GM12878 (cell line): ENCODE data around the gene CLN6. TPM values are rescaled to one million over a fixed set of nuclear protein-coding genes. Genes with fewer than 3 reads are reported as not detected.

ENCODE experiments used
- ATAC-seq: fragments of 200-7000 bp; cut with Tn5 transposase; 3 replicates; pipeline ENCODE4 v1.9.1; 2020; ENCODE audit warnings: mild to moderate bottlenecking, moderate library complexity
- BruUV-seq: library from RNA; stranded (reverse); fragments of 400-500 nt; replicated peaks from 2 replicates; lab custom pipeline; 2021; lab: Mats Ljungman, UMichigan
- CTCF ChIA-PET: fragments of 300-600 bp; sonication (Branson Sonifier 250); formaldehyde crosslinking; extraction: SDS; loops from one replicate; lab custom pipeline; 2021; ENCODE audit warnings: inconsistent platforms; lab: Yijun Ruan, JAX
- POLR2A ChIA-PET: fragments of 350-600 bp; formaldehyde crosslinking; extraction: SDS; loops from one replicate; lab custom pipeline; 2021; ENCODE audit warnings: inconsistent platforms; lab: Charles Lee
- RAD21 ChIA-PET: fragments of 300-600 bp; sonication (Branson Sonifier 250); formaldehyde crosslinking; loops from one replicate; lab custom pipeline; 2023; ENCODE audit warnings: antibody characterized with exemption; ENCODE audit not compliant: unreplicated experiment; lab: Charles Lee
- SMC1A ChIA-PET: fragments of 300-600 bp; sonication (Branson Sonifier 250); formaldehyde crosslinking; loops from one replicate; lab custom pipeline; 2023; ENCODE audit not compliant: unreplicated experiment, uncharacterized antibody; lab: Charles Lee
- DNase-seq: peaks from one replicate; pipeline ENCODE4 v3.0.0-alpha.2; 2011; ENCODE audit warnings: low read depth, low spot score
- FAIRE-seq: peaks from 3 replicates; lab custom pipeline; 2011; peaks lifted over from hg19 to GRCh38; lab: Jason Lieb, UNC
- H2AFZ ChIP-seq: 2 replicates; pipeline ENCODE4 v1.6.0; 2011; ENCODE audit warnings: low read depth, low read length, control low read depth; ENCODE audit not compliant: control insufficient read depth
- H3K27ac ChIP-seq: 2 replicates; pipeline ENCODE4 v1.5.1; 2011; ENCODE audit warnings: control low read depth; ENCODE audit not compliant: control insufficient read depth, insufficient read depth
- H3K27me3 ChIP-seq, 2 experiments: replicated peaks in 1 of 2; 2 replicates each; pipeline versions ENCODE4 v1.6.0 to v1.6.1; 2011; ENCODE audit warnings: low read length in 1 of 2; ENCODE audit not compliant: control insufficient read depth in 2 of 2, insufficient read depth in 2 of 2
- H3K36me3 ChIP-seq, 2 experiments: 2 replicates each; pipeline ENCODE4 v1.5.1; 2011; ENCODE audit warnings: low read length in 1 of 2; ENCODE audit not compliant: control insufficient read depth in 2 of 2, insufficient read depth in 2 of 2
- H3K4me1 ChIP-seq: 2 replicates; pipeline ENCODE4 v1.6.1; 2011; ENCODE audit warnings: mild to moderate bottlenecking, low read length, moderate library complexity, mixed read lengths; ENCODE audit not compliant: control insufficient read depth, insufficient read depth
- H3K4me2 ChIP-seq: 2 replicates; pipeline ENCODE4 v1.6.0; 2011; ENCODE audit warnings: control low read depth; ENCODE audit not compliant: control insufficient read depth, insufficient read depth
- H3K4me3 ChIP-seq: fragments of 200-600 bp; sonication (generic); 2 replicates; pipeline ENCODE4 v1.5.1; 2016
- H3K79me2 ChIP-seq: 2 replicates; pipeline ENCODE4 v1.6.0; 2011; ENCODE audit warnings: low read length; ENCODE audit not compliant: control insufficient read depth, insufficient read depth
- H3K9ac ChIP-seq: 2 replicates; pipeline ENCODE4 v1.8.0; 2011; ENCODE audit warnings: low read length, control low read depth, mixed read lengths; ENCODE audit not compliant: control insufficient read depth, insufficient read depth
- H3K9me3 ChIP-seq: replicated peaks from 3 replicates; pipeline ENCODE4 v1.5.1; 2011; ENCODE audit warnings: mild to moderate bottlenecking, low read length; ENCODE audit not compliant: control insufficient read depth, insufficient read depth
- H4K20me1 ChIP-seq: 2 replicates; pipeline ENCODE4 v1.6.0; 2011; ENCODE audit not compliant: control insufficient read depth, insufficient read depth
- BACH1 ChIP-seq: fragments of 450-650 bp; IDR thresholded peaks from 2 replicates; pipeline ENCODE4 v1.6.1; 2017; ENCODE audit warnings: mild to moderate bottlenecking, borderline replicate concordance
- MYC ChIP-seq: IDR thresholded peaks from 2 replicates; pipeline ENCODE4 v1.6.1; 2011; ENCODE audit warnings: mild to moderate bottlenecking, low read length, moderate library complexity, inconsistent platforms; ENCODE audit not compliant: insufficient read depth, insufficient replicate concordance, insufficient read length, severe bottlenecking
- NRF1 ChIP-seq: conservative IDR thresholded peaks from 2 replicates; pipeline ENCODE4 v1.6.1; 2011; ENCODE audit warnings: mild to moderate bottlenecking, low read depth, low read length, improper control_type of control experiment
- POLR2A ChIP-seq: IDR thresholded peaks from 2 replicates; pipeline ENCODE4 v1.6.1; 2011; ENCODE audit warnings: low read depth, mild to moderate bottlenecking, low read length
- POLR2AphosphoS5 ChIP-seq: IDR thresholded peaks from 2 replicates; pipeline ENCODE4 v1.6.1; 2011; ENCODE audit warnings: mild to moderate bottlenecking, low read length, inconsistent platforms
- SRF ChIP-seq, 2 experiments: IDR thresholded peaks; 2 replicates each; pipeline ENCODE4 v1.6.1; 2011; ENCODE audit warnings: low read depth in 2 of 2, low read length in 2 of 2, mild to moderate bottlenecking in 1 of 2, moderate library complexity in 1 of 2
- WGBS: methylation state at CpG from one replicate; pipeline ENCODE4 v1.1.6; 2016; ENCODE audit warnings: low lambda C conversion rate; ENCODE audit not compliant: insufficient replicate concordance, insufficient coverage; ENCODE audit errors: missing lambda C conversion rate; 5-methylcytosine and 5-hydroxymethylcytosine counted together
- in situ Hi-C: fragments of 300-500 bp; cut with MboI; formaldehyde crosslinking; loops from 9 replicates; pipeline ENCODE4 v1.14.3; 2018; ENCODE audit warnings: mixed read lengths
- intact Hi-C: fragments of 100-400 bp; cut with micrococcal nuclease; formaldehyde crosslinking; loops from one replicate; pipeline ENCODE4 v1.14.2; 2022; ENCODE audit not compliant: unreplicated experiment
- polyA plus RNA-seq, 11 experiments: library from polyadenylated mRNA; depleted of rRNA in 4 of 11; unstranded in 6 of 11; stranded (reverse) in 5 of 11; fragments of >200 nt; fragmentation: Nextera tagmentation in 4 of 11; fragmentation: Illumina TruSeq in 1 of 11; extraction: Ambion mirVana in 4 of 11; extraction: Trizol in 1 of 11; gene quantifications; 1 replicate in 1 of 11; 2 replicates in 10 of 11; pipeline versions ENCODE4 v1.2.1 to v1.2.3, GENCODE V29; 2011 to 2016; ENCODE audit warnings: inconsistent platforms in 2 of 11, missing spikeins in 2 of 11, low read depth in 1 of 11
- total RNA-seq, 4 experiments: library from RNA; depleted of rRNA in 3 of 4; stranded (reverse); fragments of >200 nt in 3 of 4; fragmentation: Illumina TruSeq in 1 of 4; extraction: Trizol in 1 of 4; gene quantifications; 2 replicates each; pipeline versions ENCODE4 v1.2.1 to v1.2.3, GENCODE V29; 2013 to 2021
- TF ChIP-seq, protein P1 (sequence below): IDR thresholded peaks from 2 replicates; pipeline ENCODE4 v1.6.1; 2011; ENCODE audit warnings: mild to moderate bottlenecking, low read depth, low read length, moderate library complexity; ENCODE audit not compliant: insufficient replicate concordance
- TF ChIP-seq, protein P2 (sequence below): fragments of 450-650 bp; IDR thresholded peaks from 2 replicates; pipeline ENCODE4 v1.6.1; 2018; ENCODE audit warnings: mild to moderate bottlenecking, low read depth, moderate library complexity; ENCODE audit not compliant: partially characterized antibody

CLN6 gene
- total and polyA plus RNA-seq, 10 of the 15 experiments (the other 5 are each of a cell fraction or from before 2014, with no cell fraction given) = 0.74 to 69.0 (median 30.3) TPM

DNA sequence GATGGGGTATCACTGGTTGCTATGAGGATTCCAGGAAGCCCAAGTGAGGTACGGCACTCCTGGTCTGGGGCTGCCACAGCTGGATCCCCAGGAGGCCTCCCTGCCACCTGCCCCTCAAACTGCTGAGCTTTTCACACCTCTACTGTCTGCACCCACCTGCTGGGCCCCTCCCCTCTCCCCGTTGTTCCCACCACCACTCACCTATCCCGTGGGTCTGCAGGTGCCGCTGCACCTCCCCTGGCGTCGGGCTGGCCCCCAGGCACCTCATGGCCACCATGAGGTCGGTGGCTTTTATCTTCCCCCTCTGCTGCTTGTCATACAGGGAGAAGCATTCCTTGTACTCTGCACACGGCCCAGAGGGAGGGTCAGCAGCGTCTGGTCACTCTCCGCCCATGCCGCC lies 30.2 kb downstream of the CLN6 start (continued):
- TF ChIP-seq, protein P1, sequence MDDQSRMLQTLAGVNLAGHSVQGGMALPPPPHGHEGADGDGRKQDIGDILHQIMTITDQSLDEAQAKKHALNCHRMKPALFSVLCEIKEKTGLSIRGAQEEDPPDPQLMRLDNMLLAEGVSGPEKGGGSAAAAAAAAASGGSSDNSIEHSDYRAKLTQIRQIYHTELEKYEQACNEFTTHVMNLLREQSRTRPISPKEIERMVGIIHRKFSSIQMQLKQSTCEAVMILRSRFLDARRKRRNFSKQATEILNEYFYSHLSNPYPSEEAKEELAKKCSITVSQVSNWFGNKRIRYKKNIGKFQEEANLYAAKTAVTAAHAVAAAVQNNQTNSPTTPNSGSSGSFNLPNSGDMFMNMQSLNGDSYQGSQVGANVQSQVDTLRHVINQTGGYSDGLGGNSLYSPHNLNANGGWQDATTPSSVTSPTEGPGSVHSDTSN = no peak
- no peak for TF ChIP-seq NRF1
- TF ChIP-seq SRF (IDR thresholded peaks at IDR 0.05; ENCODE audit: low read depth in 2 of 2, low read length in 2 of 2) = no peak
- TF ChIP-seq MYC = no peak
- TF ChIP-seq, protein P2, sequence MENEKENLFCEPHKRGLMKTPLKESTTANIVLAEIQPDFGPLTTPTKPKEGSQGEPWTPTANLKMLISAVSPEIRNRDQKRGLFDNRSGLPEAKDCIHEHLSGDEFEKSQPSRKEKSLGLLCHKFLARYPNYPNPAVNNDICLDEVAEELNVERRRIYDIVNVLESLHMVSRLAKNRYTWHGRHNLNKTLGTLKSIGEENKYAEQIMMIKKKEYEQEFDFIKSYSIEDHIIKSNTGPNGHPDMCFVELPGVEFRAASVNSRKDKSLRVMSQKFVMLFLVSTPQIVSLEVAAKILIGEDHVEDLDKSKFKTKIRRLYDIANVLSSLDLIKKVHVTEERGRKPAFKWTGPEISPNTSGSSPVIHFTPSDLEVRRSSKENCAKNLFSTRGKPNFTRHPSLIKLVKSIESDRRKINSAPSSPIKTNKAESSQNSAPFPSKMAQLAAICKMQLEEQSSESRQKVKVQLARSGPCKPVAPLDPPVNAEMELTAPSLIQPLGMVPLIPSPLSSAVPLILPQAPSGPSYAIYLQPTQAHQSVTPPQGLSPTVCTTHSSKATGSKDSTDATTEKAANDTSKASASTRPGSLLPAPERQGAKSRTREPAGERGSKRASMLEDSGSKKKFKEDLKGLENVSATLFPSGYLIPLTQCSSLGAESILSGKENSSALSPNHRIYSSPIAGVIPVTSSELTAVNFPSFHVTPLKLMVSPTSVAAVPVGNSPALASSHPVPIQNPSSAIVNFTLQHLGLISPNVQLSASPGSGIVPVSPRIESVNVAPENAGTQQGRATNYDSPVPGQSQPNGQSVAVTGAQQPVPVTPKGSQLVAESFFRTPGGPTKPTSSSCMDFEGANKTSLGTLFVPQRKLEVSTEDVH = no peak

DNA sequence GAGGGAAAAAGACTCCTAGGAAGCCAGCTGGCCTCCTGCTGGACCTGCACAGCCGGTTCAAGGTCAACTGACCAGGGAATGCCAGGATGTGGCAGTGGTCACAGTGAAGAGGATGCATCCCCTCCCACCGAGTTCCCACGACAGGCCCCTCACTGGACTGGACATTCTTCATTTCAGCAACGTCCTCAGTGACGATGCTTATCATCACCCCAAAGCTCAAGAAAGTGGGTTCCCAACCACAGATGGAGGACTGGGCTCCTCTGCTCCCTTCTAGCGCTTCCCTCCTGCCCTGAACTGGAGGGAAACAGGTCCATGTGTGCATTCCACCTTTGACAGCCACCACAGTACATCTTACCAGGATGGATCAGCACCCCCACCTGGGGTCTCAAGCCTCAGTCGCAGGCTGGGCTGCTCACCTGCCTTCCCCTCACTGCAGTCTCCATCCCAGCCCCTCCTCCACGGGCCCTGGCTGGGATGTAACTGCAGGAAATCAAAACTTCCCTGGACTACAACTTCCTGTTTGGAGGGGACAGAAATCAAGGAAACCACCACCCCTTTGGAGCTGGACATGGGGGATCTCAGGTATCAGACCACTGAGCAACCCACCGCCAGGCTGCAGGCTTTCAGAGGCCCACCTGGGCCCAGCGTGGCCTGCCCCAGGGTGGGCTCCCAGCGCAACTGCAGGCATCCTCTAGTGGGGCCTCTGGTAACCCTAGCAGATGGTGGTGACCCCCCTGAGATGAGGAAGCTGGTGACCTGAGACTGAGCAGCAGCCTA lies 31.7 kb downstream of the CLN6 start:
- TF ChIP-seq POLR2AphosphoS5 (peak; percentile 55), BACH1 (no peak), POLR2A (peak; percentile 59)
- no peak for DNase-seq
- POLR2A ChIA-PET = no interaction called here
- SMC1A ChIA-PET = interaction anchor here (1.0 to 2.9 kb wide), 3 partner anchors 22 to 43 kb away, joined by 4 to 8 read pairs (median 4); no protein-coding TSS in a partner anchor
- Histone ChIP-seq H3K36me3 (peaks cover 4 to 14% of the 10 kb centered on the region in 2 experiments), H3K27ac (no peak overlapping the region), H3K4me1 (no peaks in the 10 kb centered on the region), H3K9me3 (no peaks in the 10 kb centered on the region), H3K4me3 (no peak overlapping the region), H3K27me3 (no peaks in the 10 kb centered on the region), H3K4me2 (no peak overlapping the region), H2AFZ (no peak overlapping the region), H3K79me2 (no peaks in the 10 kb centered on the region), H4K20me1 (no peaks in the 10 kb centered on the region), H3K9ac (no peak overlapping the region)
- WGBS = 88% methylated on average over 11 of the region's 11 CpGs
- FAIRE-seq = no peak
- RAD21 ChIA-PET = no interaction called here
- ATAC-seq = no peak
- BruUV-seq = no TSS peak
- intact Hi-C loops (no loop called here), in situ Hi-C loops (no loop called here)
- CTCF ChIA-PET = interaction anchor here (0.6 to 1.6 kb wide), 3 partner anchors 12 to 365 kb away, joined by 3 to 4 read pairs (median 3); no protein-coding TSS in a partner anchor
